ENCODE data around the gene CACNA1F. TPM values are rescaled to one million over a fixed set of nuclear protein-coding genes. Genes with fewer than 3 reads are reported as not detected.

The CACNA1F gene
- total RNA-seq, 1 experiment from 2014 or later = not detected

DNA sequence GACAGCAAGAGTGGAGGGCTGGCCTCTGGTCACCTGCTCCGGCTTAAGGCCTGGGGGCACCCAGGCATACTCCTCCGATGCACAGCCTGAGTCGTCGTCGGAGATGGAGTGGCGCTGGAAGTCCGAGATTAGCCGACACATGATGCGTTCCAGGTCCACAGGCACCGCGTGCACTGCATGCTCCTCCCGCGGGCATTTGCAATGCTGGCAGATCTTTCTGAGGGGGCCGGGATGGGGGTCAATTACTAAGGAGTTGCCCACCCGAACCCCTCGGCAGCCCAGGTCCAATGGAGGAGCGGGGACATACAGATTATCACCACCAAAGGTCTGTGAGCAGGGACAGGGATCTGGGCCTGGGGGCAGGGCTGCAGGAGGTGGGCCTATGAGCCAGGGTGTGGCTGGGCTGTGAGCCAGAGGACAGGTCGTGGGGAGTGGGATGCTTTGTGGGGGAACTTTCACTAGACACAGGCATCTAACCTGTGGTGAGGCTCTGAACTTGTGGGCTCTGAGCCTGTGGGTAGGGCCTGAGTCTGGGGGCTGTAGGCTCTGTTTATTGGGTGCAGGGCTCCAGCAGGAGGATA, 49.3 kb downstream of the CACNA1F start:
- intact Hi-C loops (cut with micrococcal nuclease) = loop anchor here (1.0 kb wide), 1 partner anchor 17 kb away; no protein-coding TSS in a partner anchor
- peak overlapping the region; percentile 75 for H3K4me3 Mint-ChIP-seq (ENCODE audit: unreplicated experiment)
- TF ChIP-seq, protein P1, sequence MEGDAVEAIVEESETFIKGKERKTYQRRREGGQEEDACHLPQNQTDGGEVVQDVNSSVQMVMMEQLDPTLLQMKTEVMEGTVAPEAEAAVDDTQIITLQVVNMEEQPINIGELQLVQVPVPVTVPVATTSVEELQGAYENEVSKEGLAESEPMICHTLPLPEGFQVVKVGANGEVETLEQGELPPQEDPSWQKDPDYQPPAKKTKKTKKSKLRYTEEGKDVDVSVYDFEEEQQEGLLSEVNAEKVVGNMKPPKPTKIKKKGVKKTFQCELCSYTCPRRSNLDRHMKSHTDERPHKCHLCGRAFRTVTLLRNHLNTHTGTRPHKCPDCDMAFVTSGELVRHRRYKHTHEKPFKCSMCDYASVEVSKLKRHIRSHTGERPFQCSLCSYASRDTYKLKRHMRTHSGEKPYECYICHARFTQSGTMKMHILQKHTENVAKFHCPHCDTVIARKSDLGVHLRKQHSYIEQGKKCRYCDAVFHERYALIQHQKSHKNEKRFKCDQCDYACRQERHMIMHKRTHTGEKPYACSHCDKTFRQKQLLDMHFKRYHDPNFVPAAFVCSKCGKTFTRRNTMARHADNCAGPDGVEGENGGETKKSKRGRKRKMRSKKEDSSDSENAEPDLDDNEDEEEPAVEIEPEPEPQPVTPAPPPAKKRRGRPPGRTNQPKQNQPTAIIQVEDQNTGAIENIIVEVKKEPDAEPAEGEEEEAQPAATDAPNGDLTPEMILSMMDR (IDR thresholded peaks at IDR 0.05; ENCODE audit: unreplicated experiment) = no peak
- peaks cover 21% of the 10 kb centered on the region for H3K9me3 Mint-ChIP-seq (ENCODE audit: unreplicated experiment)
- CTCF ChIA-PET = interaction anchor here (0.8 to 0.9 kb wide), 2 partner anchors 9 to 12 kb away, joined by 3 to 4 read pairs; partner anchors contain the start of gene PLP2
- H3K27ac Mint-ChIP-seq (ENCODE audit: low read depth, unreplicated experiment) = no peak overlapping the region
- no TSS peak for BruUV-seq (replicated peaks)
- peaks cover 7% of the 10 kb centered on the region for H3K4me1 Mint-ChIP-seq (ENCODE audit: insufficient read depth, unreplicated experiment)
- POLR2A ChIA-PET = interaction anchor here (0.6 to 2.2 kb wide), 8 partner anchors 11 to 815 kb away, joined by 3 to 34 read pairs (median 4); partner anchors contain the start of genes GRIPAP1, OTUD5 and PLP2
- DNase-seq (ENCODE audit: unreplicated experiment) = no peak
- H3K36me3 Mint-ChIP-seq (ENCODE audit: insufficient read depth, unreplicated experiment) = peaks cover 29% of the 10 kb centered on the region
- no peaks in the 10 kb centered on the region for H3K27me3 Mint-ChIP-seq (ENCODE audit: insufficient read depth, unreplicated experiment)

GRCh38 chrX:49179358-49179757, 53.8 kb downstream of the CACNA1F start:
- ChIA-PET POLR2A (no interaction called here), CTCF (interaction anchor here (0.6 to 1.4 kb wide), 3 partner anchors 9 to 56 kb away, joined by 3 to 5 read pairs (median 5); no protein-coding TSS in a partner anchor)
- H3K36me3 Mint-ChIP-seq (ENCODE audit: insufficient read depth, unreplicated experiment) = peaks cover 65% of the 10 kb centered on the region
- no peak for DNase-seq (ENCODE audit: unreplicated experiment)
- TF ChIP-seq, protein P1 (IDR thresholded peaks at IDR 0.05; ENCODE audit: unreplicated experiment) = no peak
- no peak overlapping the region for H3K27ac Mint-ChIP-seq (ENCODE audit: low read depth, unreplicated experiment)
- no peak overlapping the region for H3K4me3 Mint-ChIP-seq (ENCODE audit: unreplicated experiment)
- BruUV-seq (replicated peaks) = no TSS peak
- peaks cover 21% of the 10 kb centered on the region for H3K9me3 Mint-ChIP-seq (ENCODE audit: unreplicated experiment)
- peaks cover 21% of the 10 kb centered on the region for H3K4me1 Mint-ChIP-seq (ENCODE audit: insufficient read depth, unreplicated experiment)
- intact Hi-C loops (cut with micrococcal nuclease) = no loop called here
- no peaks in the 10 kb centered on the region for H3K27me3 Mint-ChIP-seq (ENCODE audit: insufficient read depth, unreplicated experiment)

GRCh38 chrX:49178537-49178936, 54.6 kb downstream of the CACNA1F start:
- intact Hi-C loops (cut with micrococcal nuclease) = no loop called here
- POLR2A ChIA-PET = no interaction called here
- no peak overlapping the region for H3K27ac Mint-ChIP-seq (ENCODE audit: low read depth, unreplicated experiment)
- BruUV-seq (replicated peaks) = no TSS peak
- H3K9me3 Mint-ChIP-seq (ENCODE audit: unreplicated experiment) = peaks cover 21% of the 10 kb centered on the region
- no peaks in the 10 kb centered on the region for H3K27me3 Mint-ChIP-seq (ENCODE audit: insufficient read depth, unreplicated experiment)
- CTCF ChIA-PET = interaction anchor here (1.4 kb wide), 1 partner anchor 14 kb away, joined by 5 read pairs; no protein-coding TSS in a partner anchor
- TF ChIP-seq, protein P1 (IDR thresholded peaks at IDR 0.05; ENCODE audit: unreplicated experiment) = no peak
- DNase-seq (ENCODE audit: unreplicated experiment) = no peak
- peaks cover 21% of the 10 kb centered on the region for H3K4me1 Mint-ChIP-seq (ENCODE audit: insufficient read depth, unreplicated experiment)
- peaks cover 68% of the 10 kb centered on the region for H3K36me3 Mint-ChIP-seq (ENCODE audit: insufficient read depth, unreplicated experiment)
- H3K4me3 Mint-ChIP-seq (ENCODE audit: unreplicated experiment) = no peak overlapping the region

- BruUV-seq (replicated peaks) = no TSS peak
- Mint-ChIP-seq H3K27ac (ENCODE audit: low read depth, unreplicated experiment) (peak overlapping the region; percentile 47), H3K36me3 (ENCODE audit: insufficient read depth, unreplicated experiment) (peaks cover 68% of the 10 kb centered on the region), H3K27me3 (ENCODE audit: insufficient read depth, unreplicated experiment) (no peaks in the 10 kb centered on the region), H3K4me1 (ENCODE audit: insufficient read depth, unreplicated experiment) (peaks cover 21% of the 10 kb centered on the region), H3K4me3 (ENCODE audit: unreplicated experiment) (no peak overlapping the region), H3K9me3 (ENCODE audit: unreplicated experiment) (peaks cover 21% of the 10 kb centered on the region)
- POLR2A ChIA-PET = interaction anchor here (0.7 to 1.9 kb wide), 4 partner anchors 10 to 104 kb away, joined by 3 to 27 read pairs (median 4); partner anchors contain the start of gene PRAF2
- no peak for DNase-seq (ENCODE audit: unreplicated experiment)
- TF ChIP-seq, protein P1 (IDR thresholded peaks at IDR 0.05; ENCODE audit: unreplicated experiment) = no peak
- intact Hi-C loops (cut with micrococcal nuclease) = no loop called here
- CTCF ChIA-PET = no interaction called here
These were observed 55.2 kb downstream of the CACNA1F start for GRCh38 chrX:49177873-49178480.
